ENCODE measurements around the gene KRTAP10-12. TPM values are rescaled to one million over a fixed set of nuclear protein-coding genes. Genes with fewer than 3 reads are reported as not detected.

The KRTAP10-12 gene
- total and polyA plus RNA-seq, 4 donors, result not detected

DNA sequence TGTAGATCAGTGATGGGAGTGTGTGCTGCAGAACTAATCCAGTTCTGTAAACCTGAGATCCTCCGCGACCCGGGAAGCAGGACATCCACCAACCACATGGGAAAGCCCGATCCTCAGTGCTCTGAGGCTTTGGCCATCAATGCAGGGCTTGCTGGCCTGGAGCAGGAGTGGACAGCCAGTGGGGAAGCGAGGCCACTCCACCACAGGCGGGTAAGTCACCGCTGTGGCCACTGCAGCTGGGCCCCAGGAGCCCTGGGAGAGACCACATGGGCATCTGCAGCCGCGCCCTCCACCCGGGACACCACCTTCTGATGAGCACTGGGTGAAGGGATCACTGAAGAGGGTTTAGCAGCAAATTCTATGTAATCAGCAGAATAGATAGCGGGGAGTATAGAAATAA, 15.8 kb upstream of the KRTAP10-12 start:
- no peak for DNase-seq (ENCODE audit: low spot score)
- Histone ChIP-seq H3K9ac (ENCODE audit: low read depth in 1 of 2, low read length in 2 of 2) (no peak overlapping the region), H3K27me3 (ENCODE audit: control insufficient read depth in 4 of 4, insufficient read depth in 4 of 4, low read length in 3 of 4) (no peaks in the 10 kb centered on the region), H3K9me3 (ENCODE audit: control insufficient read depth in 4 of 4, low read length in 3 of 4) (no peaks in the 10 kb centered on the region), H3K4me1 (ENCODE audit: control insufficient read depth in 4 of 4, insufficient read depth in 4 of 4, low read length in 3 of 4) (no peaks in the 10 kb centered on the region), H3K27ac (ENCODE audit: low read depth in 1 of 2, low read length in 2 of 2) (no peak overlapping the region), H3K4me3 (ENCODE audit: low read depth in 1 of 3, low read length in 3 of 3) (no peak overlapping the region), H3K36me3 (ENCODE audit: control insufficient read depth in 4 of 4, insufficient read depth in 3 of 4, low read depth in 1 of 4, low read length in 3 of 4) (no peaks in the 10 kb centered on the region)
- TF ChIP-seq REST (IDR thresholded peaks at IDR 0.05) (no peak), FOXA2 (IDR thresholded peaks at IDR 0.05) (no peak), HNF4A (conservative IDR thresholded peaks at IDR 0.05) (no peak), TAF1 (conservative IDR thresholded peaks at IDR 0.05) (no peak), SP1 (IDR thresholded peaks at IDR 0.05) (no peak), JUND (IDR thresholded peaks at IDR 0.05) (no peak), RAD21 (IDR thresholded peaks at IDR 0.05) (no peak), YY1 (IDR thresholded peaks at IDR 0.05) (no peak), HNF4G (IDR thresholded peaks at IDR 0.05) (no peak), NR2F2 (IDR thresholded peaks at IDR 0.05) (no peak), EGR1 (IDR thresholded peaks at IDR 0.05; ENCODE audit: low read depth in 2 of 2) (no peak), RXRA (IDR thresholded peaks at IDR 0.05) (no peak), FOXA1 (IDR thresholded peaks at IDR 0.05) (no peak), GABPA (IDR thresholded peaks at IDR 0.05 in 1 of 2, conservative IDR thresholded peaks at IDR 0.05 in 1 of 2) (no peak)
- TF ChIP-seq, protein P1, sequence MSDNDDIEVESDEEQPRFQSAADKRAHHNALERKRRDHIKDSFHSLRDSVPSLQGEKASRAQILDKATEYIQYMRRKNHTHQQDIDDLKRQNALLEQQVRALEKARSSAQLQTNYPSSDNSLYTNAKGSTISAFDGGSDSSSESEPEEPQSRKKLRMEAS (IDR thresholded peaks at IDR 0.05), result no peak
- TF ChIP-seq, protein P2, sequence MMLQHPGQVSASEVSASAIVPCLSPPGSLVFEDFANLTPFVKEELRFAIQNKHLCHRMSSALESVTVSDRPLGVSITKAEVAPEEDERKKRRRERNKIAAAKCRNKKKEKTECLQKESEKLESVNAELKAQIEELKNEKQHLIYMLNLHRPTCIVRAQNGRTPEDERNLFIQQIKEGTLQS (IDR thresholded peaks at IDR 0.05), result no peak
- WGBS, result 73% methylated on average over 11 of the region's 11 CpGs

DNA sequence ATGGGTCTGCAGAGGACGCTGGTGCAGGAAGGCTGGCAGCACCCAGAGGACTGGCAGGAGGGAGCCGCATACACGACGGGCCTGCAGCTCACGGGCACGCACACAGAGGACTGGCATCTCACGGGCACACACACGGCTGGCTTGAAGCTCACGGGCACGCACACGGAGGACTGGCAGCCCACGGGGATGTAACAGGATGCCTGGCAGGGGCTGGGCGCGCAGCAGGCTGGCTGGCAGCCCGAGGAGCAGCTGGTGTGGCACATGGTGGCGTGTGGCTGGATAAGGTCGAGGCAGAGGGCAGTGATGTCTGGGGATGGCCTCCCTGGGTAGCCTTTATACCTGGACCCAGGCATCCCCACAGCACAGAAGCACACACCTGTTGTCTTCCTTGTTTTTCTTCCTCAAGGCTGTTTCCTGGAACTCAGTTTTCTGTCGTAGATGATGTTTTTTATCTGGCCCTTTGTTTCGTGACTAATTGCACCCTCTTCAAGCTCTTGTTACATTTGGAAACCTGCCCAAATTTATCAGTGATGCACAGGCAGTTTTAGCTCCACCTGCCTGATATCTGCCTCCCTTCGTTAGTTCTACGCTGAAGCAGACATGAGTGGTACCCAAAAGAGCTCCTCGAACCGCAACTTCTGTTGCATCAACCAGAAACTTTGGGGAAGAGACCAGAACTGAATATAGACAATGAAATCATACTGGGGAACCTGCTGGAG, 15.0 kb upstream of the KRTAP10-12 start, which contains the start of gene KRTAP12-1:
Gene KRTAP12-1 (minus strand): TSS at position 303 of the 719 bp plus-strand sequence. CDS start 40 bp downstream, at position 263.
- no peak within 1 kb of the TSS for H3K4me3 ChIP-seq (ENCODE audit: low read depth in 1 of 3, low read length in 3 of 3)
- H3K9ac ChIP-seq (ENCODE audit: low read depth in 1 of 2, low read length in 2 of 2), result no peak within 1 kb of the TSS
- no peak within 1 kb of the TSS for H3K27ac ChIP-seq (ENCODE audit: low read depth in 1 of 2, low read length in 2 of 2)
- 82% methylated on average over 23 of the region's 23 CpGs for WGBS
- DNase-seq (ENCODE audit: low spot score), result no peak
- no peaks in the 10 kb centered on the region for H3K27me3 ChIP-seq (ENCODE audit: control insufficient read depth in 4 of 4, insufficient read depth in 4 of 4, low read length in 3 of 4)
- no peaks in the 10 kb centered on the region for H3K4me1 ChIP-seq (ENCODE audit: control insufficient read depth in 4 of 4, insufficient read depth in 4 of 4, low read length in 3 of 4)
- no peaks in the 10 kb centered on the region for H3K36me3 ChIP-seq (ENCODE audit: control insufficient read depth in 4 of 4, insufficient read depth in 3 of 4, low read depth in 1 of 4, low read length in 3 of 4)
- no peaks in the 10 kb centered on the region for H3K9me3 ChIP-seq (ENCODE audit: control insufficient read depth in 4 of 4, low read length in 3 of 4)
- no peak for TF ChIP-seq REST (IDR thresholded peaks at IDR 0.05)
- TF ChIP-seq, protein P1 (IDR thresholded peaks at IDR 0.05), result no peak
- TF ChIP-seq, protein P2 (IDR thresholded peaks at IDR 0.05), result no peak
- no peak for TF ChIP-seq NR2F2 (IDR thresholded peaks at IDR 0.05)
- TF ChIP-seq FOXA1 (IDR thresholded peaks at IDR 0.05), result no peak
- TF ChIP-seq, protein P3, sequence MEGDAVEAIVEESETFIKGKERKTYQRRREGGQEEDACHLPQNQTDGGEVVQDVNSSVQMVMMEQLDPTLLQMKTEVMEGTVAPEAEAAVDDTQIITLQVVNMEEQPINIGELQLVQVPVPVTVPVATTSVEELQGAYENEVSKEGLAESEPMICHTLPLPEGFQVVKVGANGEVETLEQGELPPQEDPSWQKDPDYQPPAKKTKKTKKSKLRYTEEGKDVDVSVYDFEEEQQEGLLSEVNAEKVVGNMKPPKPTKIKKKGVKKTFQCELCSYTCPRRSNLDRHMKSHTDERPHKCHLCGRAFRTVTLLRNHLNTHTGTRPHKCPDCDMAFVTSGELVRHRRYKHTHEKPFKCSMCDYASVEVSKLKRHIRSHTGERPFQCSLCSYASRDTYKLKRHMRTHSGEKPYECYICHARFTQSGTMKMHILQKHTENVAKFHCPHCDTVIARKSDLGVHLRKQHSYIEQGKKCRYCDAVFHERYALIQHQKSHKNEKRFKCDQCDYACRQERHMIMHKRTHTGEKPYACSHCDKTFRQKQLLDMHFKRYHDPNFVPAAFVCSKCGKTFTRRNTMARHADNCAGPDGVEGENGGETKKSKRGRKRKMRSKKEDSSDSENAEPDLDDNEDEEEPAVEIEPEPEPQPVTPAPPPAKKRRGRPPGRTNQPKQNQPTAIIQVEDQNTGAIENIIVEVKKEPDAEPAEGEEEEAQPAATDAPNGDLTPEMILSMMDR (IDR thresholded peaks at IDR 0.05; ENCODE audit: low read depth, low read length, missing input control), result no peak
- no peak for TF ChIP-seq FOXA2 (IDR thresholded peaks at IDR 0.05)
- TF ChIP-seq HNF4A (conservative IDR thresholded peaks at IDR 0.05), result no peak
- no peak for TF ChIP-seq YY1 (IDR thresholded peaks at IDR 0.05)
- no peak for TF ChIP-seq RXRA (IDR thresholded peaks at IDR 0.05)
- TF ChIP-seq HNF4G (IDR thresholded peaks at IDR 0.05), result no peak
- no peak for TF ChIP-seq JUND (IDR thresholded peaks at IDR 0.05)
